Endothelial cell of umbilical vein (primary cell): Measurements from ENCODE around the gene ZMYND11. TPM values are rescaled to one million over a fixed set of nuclear protein-coding genes. Genes with fewer than 3 reads are reported as not detected.

Source experiments
- BruUV-seq: library from RNA; stranded (reverse); fragments of 400-500 nt; replicated peaks from 2 replicates; lab custom pipeline; 2021; lab: Mats Ljungman, UMichigan
- CTCF ChIA-PET: fragments of 300-600, 350-600 bp; sonication (Branson Sonifier 250); formaldehyde crosslinking; loops from one replicate; lab custom pipeline; 2021; ENCODE audit warnings: antibody characterized with exemption, inconsistent platforms; lab: Charles Lee
- POLR2A ChIA-PET: fragments of 300-600, 350-600 bp; sonication (Branson Sonifier 250); formaldehyde crosslinking; loops from one replicate; lab custom pipeline; 2021; ENCODE audit warnings: antibody characterized with exemption, inconsistent platforms; lab: Charles Lee
- DNase-seq: peaks from one replicate; pipeline ENCODE4 v3.0.0-alpha.2; 2011; ENCODE audit warnings: low read depth, low spot score
- FAIRE-seq: peaks from 2 replicates; lab custom pipeline; 2011; peaks lifted over from hg19 to GRCh38; lab: Jason Lieb, UNC
- H2AFZ ChIP-seq: 2 replicates; pipeline ENCODE4 v1.6.0; 2012; ENCODE audit warnings: low read depth, low read length, control low read depth, inconsistent platforms
- H3K27ac ChIP-seq: 2 replicates; pipeline ENCODE4 v1.5.1; 2011; ENCODE audit warnings: low read depth, mild to moderate bottlenecking, control low read depth, low read length, moderate library complexity; ENCODE audit not compliant: insufficient read depth
- H3K27me3 ChIP-seq, 2 experiments: 2 replicates each; pipeline versions ENCODE4 v1.6.0 to v1.6.1; 2011; ENCODE audit warnings: low read length in 2 of 2, mixed read lengths in 1 of 2; ENCODE audit not compliant: control insufficient read depth in 2 of 2, insufficient read depth in 2 of 2
- H3K36me3 ChIP-seq, 2 experiments: 2 replicates in 1 of 2; 3 replicates in 1 of 2; pipeline ENCODE4 v1.5.1; 2011; ENCODE audit warnings: low read length in 2 of 2, mild to moderate bottlenecking in 1 of 2, moderate library complexity in 1 of 2; ENCODE audit not compliant: control insufficient read depth in 2 of 2, insufficient read depth in 2 of 2; ENCODE audit errors: extremely low read depth in 1 of 2
- H3K4me1 ChIP-seq: 3 replicates; pipeline ENCODE4 v1.5.1; 2011; ENCODE audit warnings: mild to moderate bottlenecking, low read length; ENCODE audit not compliant: control insufficient read depth, insufficient read depth; ENCODE audit errors: extremely low read depth
- H3K4me2 ChIP-seq: 2 replicates; pipeline ENCODE4 v1.6.1; 2011; ENCODE audit warnings: low read length, control low read depth, mixed read lengths; ENCODE audit not compliant: insufficient read depth
- H3K4me3 ChIP-seq, 3 experiments: fragments of 200-600 bp in 1 of 3; sonication (generic), shearing (Covaris generic) in 1 of 3; replicated peaks in 1 of 3; 2 replicates each; pipeline ENCODE4 v1.5.1; 2011 to 2016; ENCODE audit warnings: control low read depth in 3 of 3, low read length in 3 of 3, mild to moderate bottlenecking in 2 of 3, inconsistent platforms in 1 of 3, low read depth in 1 of 3, moderate library complexity in 1 of 3; ENCODE audit not compliant: insufficient read depth in 1 of 3
- H3K79me2 ChIP-seq: 2 replicates; pipeline ENCODE4 v1.6.0; 2012; ENCODE audit warnings: low read length, inconsistent platforms; ENCODE audit not compliant: control insufficient read depth, insufficient read depth
- H3K9ac ChIP-seq: replicated peaks from 2 replicates; pipeline ENCODE3; 2011; ENCODE audit warnings: low read length, control low read depth; ENCODE audit not compliant: insufficient read depth; ENCODE audit errors: extremely low read depth
- H3K9me1 ChIP-seq: replicated peaks from 3 replicates; pipeline ENCODE4 v1.6.0; 2011; ENCODE audit warnings: mild to moderate bottlenecking, low read length; ENCODE audit not compliant: control insufficient read depth, insufficient read depth; ENCODE audit errors: extremely low read depth
- H3K9me3 ChIP-seq: replicated peaks from 2 replicates; pipeline ENCODE4 v1.5.1; 2012; ENCODE audit warnings: low read length, inconsistent platforms; ENCODE audit not compliant: control insufficient read depth, insufficient read depth
- H4K20me1 ChIP-seq: replicated peaks from 2 replicates; pipeline ENCODE3; 2011; ENCODE audit warnings: mild to moderate bottlenecking, low read length; ENCODE audit not compliant: control insufficient read depth, insufficient read depth; ENCODE audit errors: extremely low read depth
- EZH2 ChIP-seq: IDR thresholded peaks from 2 replicates; pipeline ENCODE4 v1.6.1; 2012; ENCODE audit warnings: borderline replicate concordance, low read depth, mild to moderate bottlenecking, moderate library complexity, low read length, inconsistent platforms; ENCODE audit not compliant: severe bottlenecking
- FOS ChIP-seq: IDR thresholded peaks from 2 replicates; pipeline ENCODE4 v1.6.1; 2011; ENCODE audit warnings: mild to moderate bottlenecking, low read length, moderate library complexity, borderline replicate concordance; ENCODE audit not compliant: insufficient read depth
- JUN ChIP-seq: IDR thresholded peaks from 2 replicates; pipeline ENCODE4 v1.6.1; 2011; ENCODE audit warnings: borderline replicate concordance, low read depth; ENCODE audit not compliant: insufficient read length, insufficient read depth
- MYC ChIP-seq: IDR thresholded peaks from one replicate; pipeline ENCODE4 v1.6.1; 2011; ENCODE audit warnings: mild to moderate bottlenecking, low read depth, low read length
- POLR2A ChIP-seq: IDR thresholded peaks from 2 replicates; pipeline ENCODE4 v1.6.1; 2012; ENCODE audit warnings: low read depth, mild to moderate bottlenecking, control low read depth, low read length
- POLR2AphosphoS5 ChIP-seq: IDR thresholded peaks from 2 replicates; pipeline ENCODE4 v1.6.1; 2012; ENCODE audit warnings: low read depth, mild to moderate bottlenecking, control low read depth, low read length, moderate library complexity; ENCODE audit not compliant: insufficient read depth
- dilution Hi-C: fragments of 300-500 bp; cut with MboI; formaldehyde crosslinking; loops from one replicate; pipeline ENCODE4 v1.15.0; 2019; ENCODE audit warnings: low sequenced_read_pairs; ENCODE audit not compliant: extremely low pct_ligation_motif_present
- intact Hi-C: fragments of 100-400 bp; cut with micrococcal nuclease; formaldehyde crosslinking; loops from one replicate; pipeline ENCODE4 v1.10.0; 2022
- polyA plus RNA-seq, 4 experiments: library from polyadenylated mRNA; depleted of rRNA in 3 of 4; stranded (reverse) in 3 of 4; unstranded in 1 of 4; fragments of >200 nt; gene quantifications; 2 replicates each; pipeline versions ENCODE4 v1.2.1 to v1.2.3, GENCODE V29; 2011 to 2012; ENCODE audit warnings: missing spikeins in 1 of 4
- total RNA-seq: library from RNA; stranded (reverse); gene quantifications from 2 replicates; pipeline ENCODE4 v1.2.3, GENCODE V29; 2021
- TF ChIP-seq, protein P1 (sequence below): IDR thresholded peaks from 2 replicates; pipeline ENCODE4 v1.6.1; 2011; ENCODE audit not compliant: insufficient read depth, insufficient read length

Gene ZMYND11
- total and polyA plus RNA-seq, 2 donors (not counting 3 experiments of a cell fraction or from before 2014, with no cell fraction given) = 17.0 to 56.0 TPM

DNA sequence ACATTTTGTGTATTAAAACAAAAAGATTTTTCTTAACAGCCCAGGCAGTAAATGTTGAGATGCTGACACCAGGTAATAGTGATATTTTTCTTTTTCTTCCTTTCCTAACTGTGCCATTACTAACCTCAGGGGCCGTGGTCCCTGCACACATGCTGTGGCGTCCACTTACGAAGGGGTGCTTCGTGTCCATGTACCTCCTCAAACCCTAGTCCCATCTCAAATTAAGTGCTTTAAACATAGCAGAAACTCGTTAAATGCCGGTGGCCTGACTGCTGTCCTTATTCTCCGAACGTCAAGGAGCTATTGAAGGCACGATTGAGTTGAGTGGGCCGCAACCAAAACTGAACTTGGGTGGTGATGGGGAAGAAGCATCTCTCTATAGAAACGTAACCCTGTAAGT, 132.4 kb downstream of the ZMYND11 start:
- Histone ChIP-seq H3K36me3 (no peaks in the 10 kb centered on the region), H3K79me2 (no peaks in the 10 kb centered on the region), H3K4me1 (peaks cover 10% of the 10 kb centered on the region), H3K27me3 (no peaks in the 10 kb centered on the region), H3K4me2 (no peak overlapping the region), H3K9me1 (no peaks in the 10 kb centered on the region), H2AFZ (no peak overlapping the region), H3K9me3 (no peaks in the 10 kb centered on the region), H4K20me1 (no peaks in the 10 kb centered on the region), H3K9ac (no peak overlapping the region), H3K27ac (no peak overlapping the region), H3K4me3 (no peak overlapping the region)
- DNase-seq = no peak
- no TSS peak for BruUV-seq
- intact Hi-C loops = loop anchor here (10.0 kb wide), 1 partner anchor 187 kb away; no protein-coding TSS in a partner anchor
- FAIRE-seq = no peak
- TF ChIP-seq EZH2 (no peak), POLR2A (no peak), MYC (no peak), JUN (no peak)
- TF ChIP-seq, protein P1, sequence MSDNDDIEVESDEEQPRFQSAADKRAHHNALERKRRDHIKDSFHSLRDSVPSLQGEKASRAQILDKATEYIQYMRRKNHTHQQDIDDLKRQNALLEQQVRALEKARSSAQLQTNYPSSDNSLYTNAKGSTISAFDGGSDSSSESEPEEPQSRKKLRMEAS = no peak
- dilution Hi-C loops = no loop called here
- CTCF ChIA-PET = interaction anchor here (1.1 kb wide), 1 partner anchor 10 kb away, joined by 3 read pairs; no protein-coding TSS in a partner anchor
- POLR2A ChIA-PET = no interaction called here

DNA sequence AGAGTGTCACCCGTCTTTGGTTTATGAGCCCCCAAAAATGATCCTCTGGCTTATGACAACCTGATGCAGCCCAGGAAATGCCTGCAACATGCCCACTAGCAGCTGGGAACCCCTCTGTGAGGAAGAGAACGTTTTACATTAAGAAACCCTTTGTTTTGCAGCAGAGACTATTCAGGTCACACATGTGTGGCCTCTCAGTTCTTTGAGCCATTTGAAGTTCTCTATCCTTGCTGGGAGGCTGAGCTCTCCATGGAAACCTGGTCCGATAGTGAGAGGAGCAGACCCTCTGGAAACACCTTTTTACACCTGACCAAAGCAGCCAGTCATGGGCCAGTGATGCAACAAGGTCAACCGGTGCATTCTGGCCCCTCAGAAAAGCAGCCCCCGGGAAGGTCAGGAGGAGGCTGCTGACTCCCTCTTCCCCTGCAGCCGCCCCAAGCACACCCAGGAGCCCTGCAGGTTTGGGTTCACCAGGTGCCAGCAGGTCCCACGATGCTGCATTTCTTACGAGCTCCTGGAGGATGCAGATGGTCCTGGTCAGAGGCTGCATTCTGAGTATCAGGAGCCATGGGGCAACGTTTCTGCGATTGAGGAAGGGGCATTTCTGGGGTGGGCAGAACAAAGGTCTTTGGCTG, 134.3 kb downstream of the ZMYND11 start:
- no peaks in the 10 kb centered on the region for H3K9me1 ChIP-seq
- FAIRE-seq (no peak), DNase-seq (no peak)
- no peaks in the 10 kb centered on the region for H3K9me3 ChIP-seq
- no peaks in the 10 kb centered on the region for H3K79me2 ChIP-seq
- BruUV-seq = no TSS peak
- H3K4me2 ChIP-seq = no peak overlapping the region
- no peak overlapping the region for H2AFZ ChIP-seq
- POLR2A ChIA-PET = no interaction called here
- H3K27ac ChIP-seq = no peak overlapping the region
- no peak overlapping the region for H3K9ac ChIP-seq
- dilution Hi-C loops = no loop called here
- CTCF ChIA-PET = interaction anchor here (0.8 to 2.2 kb wide), 3 partner anchors 11 to 152 kb away, joined by 3 to 5 read pairs (median 3); no protein-coding TSS in a partner anchor
- no peak overlapping the region for H3K4me3 ChIP-seq
- H3K4me1 ChIP-seq = peaks cover 10% of the 10 kb centered on the region
- H3K36me3 ChIP-seq = no peaks in the 10 kb centered on the region
- H4K20me1 ChIP-seq = no peaks in the 10 kb centered on the region
- TF ChIP-seq, protein P1 = no peak
- TF ChIP-seq EZH2 (no peak), FOS (no peak), MYC (no peak), POLR2A (no peak), POLR2AphosphoS5 (no peak), JUN (no peak)
- intact Hi-C loops = loop anchor here (10.0 kb wide), 1 partner anchor 185 kb away; no protein-coding TSS in a partner anchor
- no peaks in the 10 kb centered on the region for H3K27me3 ChIP-seq
